Measurements from ENCODE around the gene PCOLCE2.

The PCOLCE2 gene

DNA sequence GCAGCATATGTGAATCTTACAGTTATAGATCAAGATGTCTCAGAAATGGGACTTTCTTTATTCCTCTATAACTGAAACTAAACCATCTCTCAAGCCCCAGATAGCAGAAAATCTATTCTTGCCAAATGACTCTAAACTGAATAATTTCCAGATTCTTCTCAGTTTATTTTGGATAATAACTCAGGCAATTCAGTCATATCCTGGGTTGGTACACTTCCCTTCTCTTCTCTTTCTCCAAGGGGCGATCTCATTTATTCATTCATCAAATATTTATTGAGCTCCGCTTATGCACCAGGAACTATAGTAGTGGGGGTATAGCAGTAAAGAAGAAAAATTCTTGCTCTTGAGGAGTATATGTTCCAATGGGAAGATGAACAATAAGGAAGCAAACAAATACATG, 13.5 kb upstream of the PCOLCE2 start:
- Histone ChIP-seq H3K27ac (ENCODE audit: low read length) (no peak overlapping the region), H3K27me3 (ENCODE audit: control insufficient read depth, insufficient read depth, low read length) (no peaks in the 10 kb centered on the region), H3K4me3 (ENCODE audit: low read length) (no peak overlapping the region), H3K36me3 (ENCODE audit: control insufficient read depth, insufficient read depth, low read length) (no peaks in the 10 kb centered on the region), H3K4me1 (ENCODE audit: control insufficient read depth, insufficient read depth, low read length) (no peaks in the 10 kb centered on the region), H3K9me3 (ENCODE audit: control insufficient read depth, insufficient read depth, low read length) (no peaks in the 10 kb centered on the region)
- no CpG with 5 or more reads among the region's 2 CpGs for WGBS (ENCODE audit: insufficient coverage, insufficient read length)
- no peak for DNase-seq (ENCODE audit: low read depth, low spot score)

DNA sequence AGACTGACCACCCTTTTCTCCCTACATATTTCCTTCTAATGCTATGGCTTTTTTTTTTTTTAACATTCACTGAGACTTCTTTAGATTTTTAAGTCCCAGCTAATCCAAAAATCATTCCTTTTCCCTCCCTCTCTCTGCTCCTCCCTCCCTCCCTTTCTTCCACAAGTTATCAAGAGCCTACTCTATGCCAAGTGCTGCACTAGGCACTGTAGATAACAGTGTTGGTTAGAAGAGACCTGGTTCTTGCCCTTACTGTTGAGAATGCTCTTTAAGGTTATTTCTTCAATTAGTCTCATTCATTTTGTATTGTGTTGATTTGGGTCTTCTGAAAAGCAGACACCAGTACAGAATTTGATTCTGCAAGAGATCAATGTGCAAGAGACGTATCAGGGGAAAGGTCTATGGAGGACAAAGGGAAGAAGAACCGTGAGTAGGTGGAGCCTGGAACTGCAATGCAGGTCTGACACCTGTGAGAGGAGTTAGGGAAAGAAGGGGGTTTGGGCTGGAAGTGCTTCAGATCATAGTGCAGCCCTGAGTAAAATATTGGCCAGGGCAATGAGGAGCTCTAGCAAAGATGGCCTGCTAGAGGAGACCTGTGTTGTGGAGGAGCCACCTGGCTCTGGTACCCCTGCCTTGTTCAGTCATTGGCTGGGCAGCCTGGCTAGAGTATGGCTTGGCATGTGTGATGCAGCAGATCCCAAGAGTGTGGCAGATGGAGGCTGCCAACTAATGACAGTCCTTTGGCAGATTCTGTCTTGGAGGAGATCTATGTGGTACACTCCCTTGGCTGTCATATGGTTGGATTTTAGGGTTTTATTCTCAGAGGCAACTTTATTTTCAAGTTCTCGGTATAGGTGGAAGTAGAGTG, 9.7 kb upstream of the PCOLCE2 start:
- DNase-seq (ENCODE audit: low read depth, low spot score): no peak
- no peaks in the 10 kb centered on the region for H3K4me1 ChIP-seq (ENCODE audit: control insufficient read depth, insufficient read depth, low read length)
- no peaks in the 10 kb centered on the region for H3K27me3 ChIP-seq (ENCODE audit: control insufficient read depth, insufficient read depth, low read length)
- no peak overlapping the region for H3K4me3 ChIP-seq (ENCODE audit: low read length)
- no peak overlapping the region for H3K27ac ChIP-seq (ENCODE audit: low read length)
- WGBS (ENCODE audit: insufficient coverage, insufficient read length): no CpG with 5 or more reads among the region's 3 CpGs
- H3K36me3 ChIP-seq (ENCODE audit: control insufficient read depth, insufficient read depth, low read length): no peaks in the 10 kb centered on the region
- no peaks in the 10 kb centered on the region for H3K9me3 ChIP-seq (ENCODE audit: control insufficient read depth, insufficient read depth, low read length)

DNA sequence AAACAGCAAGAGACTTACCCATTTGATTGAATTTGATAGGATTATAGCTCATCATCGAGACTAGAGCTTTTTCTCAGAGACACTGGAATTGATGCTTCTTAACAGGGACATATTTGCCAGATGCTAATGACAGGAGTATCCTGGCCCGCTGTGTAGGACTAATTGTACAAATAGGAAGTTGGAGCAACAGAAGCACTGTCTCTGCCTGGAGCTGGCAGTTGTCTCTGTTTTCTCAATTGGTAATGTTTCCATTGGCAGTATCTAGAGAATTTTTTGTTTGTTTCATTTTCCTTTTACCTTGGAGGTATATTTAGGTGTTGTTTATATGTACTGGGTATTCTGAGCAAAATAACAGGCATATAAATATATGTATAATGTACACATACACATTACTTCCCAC, 8.9 kb upstream of the PCOLCE2 start:
- H3K4me3 ChIP-seq (ENCODE audit: low read length): no peak overlapping the region
- no peaks in the 10 kb centered on the region for H3K27me3 ChIP-seq (ENCODE audit: control insufficient read depth, insufficient read depth, low read length)
- no peaks in the 10 kb centered on the region for H3K36me3 ChIP-seq (ENCODE audit: control insufficient read depth, insufficient read depth, low read length)
- no peak for DNase-seq (ENCODE audit: low read depth, low spot score)
- no CpG with 5 or more reads among the region's 2 CpGs for WGBS (ENCODE audit: insufficient coverage, insufficient read length)
- H3K27ac ChIP-seq (ENCODE audit: low read length): no peak overlapping the region
- H3K9me3 ChIP-seq (ENCODE audit: control insufficient read depth, insufficient read depth, low read length): no peaks in the 10 kb centered on the region
- no peaks in the 10 kb centered on the region for H3K4me1 ChIP-seq (ENCODE audit: control insufficient read depth, insufficient read depth, low read length)

DNA sequence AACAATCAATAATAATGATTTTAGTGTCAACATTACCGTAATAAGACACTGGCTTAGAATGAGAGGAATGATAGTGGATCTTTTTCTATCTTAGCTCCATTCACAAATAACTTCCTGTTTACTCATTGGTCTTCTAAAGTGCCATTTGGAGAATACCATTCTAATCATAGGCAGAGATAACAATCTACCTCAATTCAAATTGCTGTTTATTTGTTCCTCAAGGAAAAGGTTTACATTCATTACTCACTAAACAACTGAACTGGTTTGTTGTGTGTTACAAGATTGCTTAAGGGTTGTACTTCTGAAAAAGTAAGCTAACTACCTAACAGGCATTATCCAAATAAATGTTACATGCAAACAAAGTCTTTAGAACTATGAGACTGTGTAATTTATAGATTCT, 8.1 kb upstream of the PCOLCE2 start:
- DNase-seq (ENCODE audit: low read depth, low spot score): no peak
- Histone ChIP-seq H3K4me3 (ENCODE audit: low read length) (no peak overlapping the region), H3K27ac (ENCODE audit: low read length) (no peak overlapping the region), H3K27me3 (ENCODE audit: control insufficient read depth, insufficient read depth, low read length) (no peaks in the 10 kb centered on the region), H3K36me3 (ENCODE audit: control insufficient read depth, insufficient read depth, low read length) (no peaks in the 10 kb centered on the region), H3K9me3 (ENCODE audit: control insufficient read depth, insufficient read depth, low read length) (no peaks in the 10 kb centered on the region), H3K4me1 (ENCODE audit: control insufficient read depth, insufficient read depth, low read length) (no peaks in the 10 kb centered on the region)
- no CpG with 5 or more reads among the region's 1 CpG for WGBS (ENCODE audit: insufficient coverage, insufficient read length)

DNA sequence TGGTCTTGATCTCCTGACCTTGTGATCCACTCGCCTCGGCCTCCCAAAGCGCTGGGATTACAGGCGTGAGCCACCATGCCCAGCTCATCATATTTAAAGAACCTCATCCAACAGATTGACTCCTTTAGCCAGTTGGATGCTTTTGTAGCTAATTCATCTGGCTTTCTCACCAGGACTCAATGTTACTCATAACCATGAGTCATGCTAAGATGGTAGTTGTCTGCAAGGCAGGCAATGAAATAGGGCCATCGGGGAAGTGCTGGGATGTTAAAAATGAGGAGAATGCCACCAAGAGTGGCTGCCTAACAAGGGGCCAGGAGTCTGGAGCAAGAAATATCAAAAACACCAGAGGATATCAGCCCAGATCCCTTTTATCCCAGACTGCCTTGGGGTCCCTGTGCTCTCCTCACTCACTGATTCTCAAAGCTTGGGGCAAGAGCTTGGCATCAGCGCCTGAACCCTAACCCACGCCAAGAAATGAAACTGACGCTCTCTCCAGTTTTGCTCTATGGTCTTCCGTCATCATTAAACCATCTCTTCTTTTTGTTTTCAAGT, 7.4 kb upstream of the PCOLCE2 start:
- no peak for DNase-seq (ENCODE audit: low read depth, low spot score)
- no peak overlapping the region for H3K27ac ChIP-seq (ENCODE audit: low read length)
- H3K4me1 ChIP-seq (ENCODE audit: control insufficient read depth, insufficient read depth, low read length): no peaks in the 10 kb centered on the region
- no peaks in the 10 kb centered on the region for H3K9me3 ChIP-seq (ENCODE audit: control insufficient read depth, insufficient read depth, low read length)
- no CpG with 5 or more reads among the region's 9 CpGs for WGBS (ENCODE audit: insufficient coverage, insufficient read length)
- H3K27me3 ChIP-seq (ENCODE audit: control insufficient read depth, insufficient read depth, low read length): no peaks in the 10 kb centered on the region
- no peak overlapping the region for H3K4me3 ChIP-seq (ENCODE audit: low read length)
- no peaks in the 10 kb centered on the region for H3K36me3 ChIP-seq (ENCODE audit: control insufficient read depth, insufficient read depth, low read length)

DNA sequence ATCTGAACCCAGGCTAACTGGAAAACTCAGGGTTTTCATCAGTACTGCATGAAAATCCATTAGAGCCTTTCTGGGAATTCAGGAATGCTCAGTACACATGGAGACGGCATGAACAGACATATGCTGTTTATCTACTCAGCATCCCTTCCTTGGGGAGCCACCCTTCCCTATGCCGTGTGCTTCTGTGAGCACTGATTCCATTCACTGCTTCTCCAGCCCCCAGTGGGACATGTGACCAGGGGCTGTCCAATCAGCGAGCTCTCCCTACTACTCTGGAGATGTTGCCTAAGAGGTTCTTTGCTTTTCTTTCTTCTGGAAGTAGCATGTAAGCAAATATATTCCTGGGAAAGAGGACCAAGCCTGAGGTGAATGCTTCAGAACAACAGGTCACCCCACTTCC, 5.6 kb upstream of the PCOLCE2 start:
- Histone ChIP-seq H3K4me1 (ENCODE audit: control insufficient read depth, insufficient read depth, low read length) (no peaks in the 10 kb centered on the region), H3K4me3 (ENCODE audit: low read length) (no peak overlapping the region), H3K9me3 (ENCODE audit: control insufficient read depth, insufficient read depth, low read length) (no peaks in the 10 kb centered on the region), H3K27me3 (ENCODE audit: control insufficient read depth, insufficient read depth, low read length) (peaks cover 2% of the 10 kb centered on the region; the same call in 1 of the 2 replicates), H3K36me3 (ENCODE audit: control insufficient read depth, insufficient read depth, low read length) (no peaks in the 10 kb centered on the region), H3K27ac (ENCODE audit: low read length) (no peak overlapping the region)
- WGBS (ENCODE audit: insufficient coverage, insufficient read length): no CpG with 5 or more reads among the region's 3 CpGs
- no peak for DNase-seq (ENCODE audit: low read depth, low spot score)

DNA sequence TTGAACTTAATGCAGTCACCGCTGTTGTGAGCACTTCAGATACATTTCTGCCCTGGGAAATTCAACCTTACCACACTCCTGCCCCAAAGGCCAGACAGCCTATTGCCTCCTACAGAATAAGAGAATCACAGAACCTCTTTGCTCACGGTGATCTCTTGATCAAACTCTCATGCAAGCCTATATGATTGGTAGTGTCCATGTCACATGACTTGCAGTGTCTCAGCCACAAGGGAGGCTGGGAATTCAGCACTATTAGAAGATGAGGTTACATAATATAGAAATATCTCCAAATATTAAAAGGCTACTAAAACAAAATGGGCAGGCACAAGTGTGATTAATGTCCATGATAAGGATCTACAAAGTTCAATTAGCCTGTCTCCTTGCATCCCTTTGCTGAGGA, 3.8 kb upstream of the PCOLCE2 start:
- no peak for DNase-seq (ENCODE audit: low read depth, low spot score)
- Histone ChIP-seq H3K36me3 (ENCODE audit: control insufficient read depth, insufficient read depth, low read length) (no peaks in the 10 kb centered on the region), H3K27ac (ENCODE audit: low read length) (no peak overlapping the region), H3K4me3 (ENCODE audit: low read length) (no peak overlapping the region), H3K4me1 (ENCODE audit: control insufficient read depth, insufficient read depth, low read length) (no peaks in the 10 kb centered on the region), H3K9me3 (ENCODE audit: control insufficient read depth, insufficient read depth, low read length) (no peaks in the 10 kb centered on the region), H3K27me3 (ENCODE audit: control insufficient read depth, insufficient read depth, low read length) (peaks cover 4% of the 10 kb centered on the region; the same call in 1 of the 2 replicates)
- no CpG with 5 or more reads among the region's 2 CpGs for WGBS (ENCODE audit: insufficient coverage, insufficient read length)

DNA sequence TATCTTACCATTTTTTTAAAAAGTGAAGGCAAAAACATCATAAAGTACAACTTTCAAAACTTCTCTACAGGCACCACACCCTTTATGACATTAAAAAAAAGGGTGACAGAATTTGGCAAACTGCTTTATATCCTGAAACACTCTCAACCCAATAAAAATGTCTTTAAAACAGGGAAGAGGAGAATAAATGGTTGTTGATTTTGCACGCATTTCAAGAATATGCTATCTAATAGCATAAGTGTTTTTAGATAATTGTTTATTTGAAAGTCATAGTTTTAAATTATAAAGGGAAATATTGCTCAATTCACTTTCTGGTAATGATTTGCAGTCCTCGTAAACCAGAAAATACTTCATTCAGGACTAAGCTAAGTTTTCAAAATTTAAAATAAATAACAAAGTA, 1.7 kb upstream of the PCOLCE2 start:
- DNase-seq (ENCODE audit: low read depth, low spot score): no peak
- Histone ChIP-seq H3K9me3 (ENCODE audit: control insufficient read depth, insufficient read depth, low read length) (no peaks in the 10 kb centered on the region), H3K4me1 (ENCODE audit: control insufficient read depth, insufficient read depth, low read length) (no peaks in the 10 kb centered on the region), H3K27ac (ENCODE audit: low read length) (no peak overlapping the region), H3K36me3 (ENCODE audit: control insufficient read depth, insufficient read depth, low read length) (no peaks in the 10 kb centered on the region), H3K4me3 (ENCODE audit: low read length) (no peak overlapping the region), H3K27me3 (ENCODE audit: control insufficient read depth, insufficient read depth, low read length) (peaks cover 4% of the 10 kb centered on the region)
- no CpG with 5 or more reads among the region's 2 CpGs for WGBS (ENCODE audit: insufficient coverage, insufficient read length)

DNA sequence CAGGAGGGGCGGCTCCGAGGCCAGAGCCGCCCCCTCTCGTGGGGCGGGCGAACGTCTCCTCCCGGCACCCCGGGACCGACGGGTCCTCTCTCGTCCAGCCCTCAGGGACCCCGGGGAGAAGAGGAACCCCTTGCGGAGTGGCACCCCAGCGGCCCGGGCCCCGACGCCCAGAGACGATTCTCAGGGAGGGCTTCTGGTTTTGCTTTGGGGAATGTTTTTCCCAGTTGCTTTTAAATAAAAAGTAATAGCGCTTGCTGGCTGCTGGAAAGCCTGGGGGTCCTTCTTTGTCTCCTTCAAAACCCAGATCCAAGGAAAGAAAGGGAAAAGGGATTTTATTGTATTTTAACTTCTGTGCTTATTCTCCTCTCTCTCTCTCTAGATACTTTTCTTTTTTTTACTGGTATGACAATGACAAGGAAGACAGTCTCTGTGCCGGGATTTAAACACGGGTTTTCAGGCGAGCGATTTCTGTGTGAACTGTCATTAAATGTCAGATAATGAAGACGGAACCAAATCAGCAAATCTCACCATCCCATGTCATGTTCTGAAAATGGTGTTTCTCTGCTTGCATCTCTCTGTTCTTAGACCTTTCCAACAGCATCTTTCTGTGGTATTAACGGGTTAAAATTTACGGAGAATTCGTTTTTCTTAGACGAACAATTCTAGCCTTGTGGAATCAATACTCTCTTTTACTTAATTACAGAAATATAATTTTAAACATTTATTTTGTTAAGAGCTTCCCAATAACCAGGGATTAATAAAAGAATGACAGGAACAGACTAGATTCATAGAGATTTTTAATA, 530 bp upstream of the PCOLCE2 start:
- Histone ChIP-seq H3K27ac (ENCODE audit: low read length) (no peak overlapping the region), H3K9me3 (ENCODE audit: control insufficient read depth, insufficient read depth, low read length) (no peaks in the 10 kb centered on the region), H3K4me3 (ENCODE audit: low read length) (peak overlapping the region; percentile 74; the same call in 1 of the 2 replicates), H3K4me1 (ENCODE audit: control insufficient read depth, insufficient read depth, low read length) (no peaks in the 10 kb centered on the region), H3K27me3 (ENCODE audit: control insufficient read depth, insufficient read depth, low read length) (peaks cover 4% of the 10 kb centered on the region), H3K36me3 (ENCODE audit: control insufficient read depth, insufficient read depth, low read length) (no peaks in the 10 kb centered on the region)
- no CpG with 5 or more reads among the region's 29 CpGs for WGBS (ENCODE audit: insufficient coverage, insufficient read length)
- no peak for DNase-seq (ENCODE audit: low read depth, low spot score)

DNA sequence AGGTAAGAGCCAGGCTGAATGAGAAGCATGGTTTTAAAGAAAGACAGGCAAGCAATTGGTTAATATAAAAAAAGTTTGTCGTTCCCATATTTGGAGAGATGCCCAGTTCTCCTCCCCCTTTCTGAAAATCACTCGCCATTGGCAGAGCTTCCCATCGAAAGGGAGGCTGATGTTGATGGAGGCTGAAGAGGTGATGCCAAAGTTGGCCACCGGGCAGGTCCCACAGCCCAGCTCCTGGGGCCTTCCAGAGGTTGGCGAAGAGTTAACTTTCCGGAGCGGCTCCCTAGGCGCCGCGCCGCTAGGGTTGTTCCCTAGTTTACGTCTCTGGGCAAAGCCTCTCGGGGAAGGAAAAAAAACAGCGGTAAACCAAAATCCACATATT, 793 bp downstream of the PCOLCE2 start:
- Histone ChIP-seq H3K27me3 (ENCODE audit: control insufficient read depth, insufficient read depth, low read length) (peaks cover 4% of the 10 kb centered on the region), H3K4me1 (ENCODE audit: control insufficient read depth, insufficient read depth, low read length) (no peaks in the 10 kb centered on the region), H3K36me3 (ENCODE audit: control insufficient read depth, insufficient read depth, low read length) (no peaks in the 10 kb centered on the region), H3K27ac (ENCODE audit: low read length) (no peak overlapping the region), H3K9me3 (ENCODE audit: control insufficient read depth, insufficient read depth, low read length) (no peaks in the 10 kb centered on the region), H3K4me3 (ENCODE audit: low read length) (peak overlapping the region; percentile 74; the same call in 1 of the 2 replicates)
- WGBS (ENCODE audit: insufficient coverage, insufficient read length): no CpG with 5 or more reads among the region's 14 CpGs
- peak; percentile 5 for DNase-seq (ENCODE audit: low read depth, low spot score)

Measured in iPS DF 6.9 (cell line).